DMS 273 (cell line): ENCODE measurements around the gene HYI.
A peak's percentile ranks its signal among the peaks of the same experiment; 100 is the strongest.
"Not testable (repeated sequence)": the region's sequence is repeated elsewhere in the genome, so short reads cannot be mapped to it uniquely, and the experiment has no call there.

ENCODE experiments used
- DNase-seq: peaks from one replicate; lab custom pipeline; 2025; ENCODE audit not compliant: unreplicated experiment; lab: John Stamatoyannopoulos, UW

HYI gene

DNA sequence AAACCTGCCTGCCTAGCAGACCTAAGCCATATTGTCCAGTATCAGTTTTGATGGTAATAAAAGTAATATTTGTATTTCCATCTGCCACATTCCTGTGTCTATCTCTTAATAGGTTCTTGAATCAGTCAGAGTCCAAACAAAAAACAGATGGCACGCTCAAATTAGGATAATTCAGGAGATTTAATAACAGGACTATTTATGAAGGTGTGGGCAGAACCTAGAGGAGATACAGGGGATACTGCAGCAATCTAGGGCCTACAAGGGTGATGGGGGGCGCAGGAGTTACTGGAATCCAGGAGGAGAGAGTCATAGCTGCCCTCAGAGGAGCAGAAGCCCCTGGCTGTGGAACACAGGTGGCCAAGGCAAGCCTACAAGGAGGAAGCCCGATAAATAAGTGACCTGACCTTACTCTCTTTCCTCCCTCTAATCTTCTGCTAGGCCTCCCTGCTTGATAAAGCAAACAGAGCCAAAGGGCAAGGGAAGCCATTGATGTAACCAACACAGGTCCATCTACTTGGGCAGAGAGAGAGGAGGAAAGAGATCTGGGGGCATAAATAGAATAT is 11.9 kb upstream of the HYI start:
- DNase-seq, result peak; percentile 70

DNA sequence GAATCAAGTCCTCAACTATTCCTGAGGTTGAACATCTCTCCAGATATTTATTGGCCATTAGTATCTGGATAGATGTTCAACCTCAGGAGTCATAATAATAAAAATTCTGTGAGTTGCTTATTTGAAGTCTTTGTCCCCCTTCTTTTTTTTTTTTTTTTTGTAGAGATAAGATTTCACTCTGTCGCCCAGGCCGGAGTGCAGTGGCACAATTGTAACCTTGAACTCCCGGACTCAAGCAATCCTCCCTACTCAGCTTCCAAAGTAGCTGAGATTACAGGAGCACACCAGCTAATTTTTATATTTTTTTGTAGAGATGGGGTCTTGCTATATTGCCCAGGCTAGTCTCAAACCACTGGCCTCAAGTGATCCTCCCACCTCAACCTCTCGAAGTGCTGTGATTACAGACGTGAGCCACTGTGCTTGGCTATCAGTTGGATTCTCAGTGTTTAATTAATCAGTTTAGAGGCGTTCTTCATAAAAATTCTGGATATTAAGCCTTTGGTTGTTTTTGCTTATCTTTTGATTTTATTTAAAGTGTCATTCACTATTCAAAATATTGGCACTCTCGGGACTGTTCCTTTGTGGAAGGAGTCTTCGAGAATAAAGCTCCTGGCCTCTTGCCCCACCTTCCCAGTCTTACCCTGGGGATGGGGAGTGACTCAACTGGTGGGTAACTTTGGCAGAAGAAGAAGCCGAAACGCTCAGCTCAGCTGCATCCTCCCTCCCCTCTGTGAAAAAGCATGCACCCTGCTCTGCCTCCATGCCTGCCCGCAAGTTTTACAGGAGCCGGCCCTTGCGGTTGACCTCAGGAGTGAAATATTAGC is 11.2 kb upstream of the HYI start:
- DNase-seq, result no peak

DNA sequence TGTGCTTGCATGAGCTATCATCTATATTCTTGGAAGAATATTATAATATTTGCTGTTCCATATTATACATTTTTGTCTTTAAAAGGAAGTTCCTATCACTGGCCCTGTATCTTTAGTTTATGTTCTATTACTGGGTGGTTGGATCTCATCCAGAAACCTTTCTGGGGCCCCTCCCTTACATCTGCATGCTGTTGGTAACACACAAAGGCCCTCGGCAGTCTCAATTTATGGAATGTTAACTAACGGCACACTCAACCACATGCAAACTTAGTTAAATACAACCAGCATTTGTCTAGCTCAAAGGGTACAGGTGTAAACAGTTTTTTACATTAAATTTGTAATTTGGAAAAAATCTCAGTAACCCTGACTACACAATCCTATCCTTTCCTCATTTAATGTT is 9.7 kb upstream of the HYI start:
- peak; percentile 68 for DNase-seq

DNA sequence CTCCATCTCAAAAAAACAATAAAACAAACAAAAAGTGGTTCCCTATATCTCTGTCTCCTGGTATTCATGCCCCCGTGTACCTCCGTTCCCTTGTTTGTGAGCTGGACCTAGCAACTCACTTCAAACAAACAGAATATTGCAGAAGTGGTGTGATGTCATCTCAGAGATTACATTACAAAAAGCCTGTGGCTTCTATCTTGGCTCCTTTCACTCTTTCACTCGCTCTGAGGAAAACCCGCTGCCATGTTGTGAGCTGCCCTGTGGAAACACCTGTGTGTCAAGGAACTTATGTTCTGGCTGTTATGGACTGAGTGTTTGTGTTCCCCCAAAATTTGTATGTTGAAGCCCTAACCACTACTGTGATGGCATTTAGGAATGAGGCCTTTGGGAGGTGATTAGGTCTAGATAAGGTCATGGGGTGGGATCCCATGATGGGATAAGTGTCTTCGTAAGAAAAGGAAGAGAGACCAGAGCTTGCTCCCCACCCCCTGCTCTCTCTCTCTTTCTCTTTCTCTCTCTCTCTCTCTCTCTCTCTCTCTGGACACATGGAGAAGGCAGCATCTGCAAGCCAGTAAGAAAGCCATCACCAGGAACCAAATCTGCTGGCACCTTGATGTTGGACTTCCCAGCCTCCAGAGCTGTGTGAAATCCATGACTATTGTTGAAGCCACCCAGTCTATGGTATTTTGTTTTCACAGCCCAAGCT is 7.4 kb upstream of the HYI start:
- no peak for DNase-seq

DNA sequence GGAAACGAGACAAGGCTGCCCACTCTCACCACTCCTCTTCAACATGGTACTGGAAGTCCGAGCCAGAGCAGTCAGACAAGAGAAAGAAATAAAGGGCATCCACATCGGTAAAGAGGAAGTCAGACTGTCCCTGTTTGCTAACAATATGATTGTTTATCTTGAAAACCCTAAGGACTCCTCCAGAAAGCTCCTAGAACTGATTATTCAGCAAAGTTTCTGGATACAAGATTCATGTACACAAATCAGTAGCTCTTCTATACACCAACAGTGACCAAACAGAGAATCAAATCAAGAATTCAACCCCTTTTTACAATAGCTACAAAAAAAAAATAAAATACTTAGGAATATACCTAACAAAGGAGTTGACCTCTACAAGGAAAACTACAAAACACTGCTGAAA is 4.6 kb upstream of the HYI start:
- DNase-seq, result not testable (repeated sequence)

DNA sequence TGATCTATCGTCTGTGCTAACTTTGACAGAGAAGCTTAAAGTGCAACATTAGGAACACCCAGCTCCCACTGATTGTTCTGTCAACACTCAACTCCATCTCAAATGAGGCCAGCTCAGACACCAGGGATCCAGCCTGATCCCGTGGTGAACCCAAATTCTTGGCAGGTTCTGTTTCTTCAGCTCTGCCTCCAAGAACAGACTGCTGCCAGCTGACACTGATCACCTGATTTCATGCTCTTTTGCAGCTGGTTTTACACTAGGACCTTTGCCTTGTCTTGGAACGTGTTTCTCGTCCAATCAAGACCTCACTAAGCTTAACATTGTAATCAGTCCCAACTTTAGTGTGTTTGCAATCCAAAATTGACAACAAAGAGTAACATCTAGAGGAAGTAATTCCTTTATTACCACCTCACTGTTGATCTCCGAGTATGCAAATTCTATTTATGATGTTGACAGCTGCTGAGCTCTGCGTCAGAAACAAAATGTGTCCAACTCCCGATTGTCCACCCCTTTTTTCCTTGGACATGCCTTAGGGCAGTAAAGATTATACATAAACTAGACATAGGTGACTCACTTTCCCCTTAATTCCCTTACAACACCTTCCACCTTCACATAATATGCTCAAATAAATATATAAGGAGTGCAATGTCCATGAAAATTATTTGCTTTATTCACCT is 1.6 kb upstream of the HYI start:
- peak; percentile 24 for DNase-seq

DNA sequence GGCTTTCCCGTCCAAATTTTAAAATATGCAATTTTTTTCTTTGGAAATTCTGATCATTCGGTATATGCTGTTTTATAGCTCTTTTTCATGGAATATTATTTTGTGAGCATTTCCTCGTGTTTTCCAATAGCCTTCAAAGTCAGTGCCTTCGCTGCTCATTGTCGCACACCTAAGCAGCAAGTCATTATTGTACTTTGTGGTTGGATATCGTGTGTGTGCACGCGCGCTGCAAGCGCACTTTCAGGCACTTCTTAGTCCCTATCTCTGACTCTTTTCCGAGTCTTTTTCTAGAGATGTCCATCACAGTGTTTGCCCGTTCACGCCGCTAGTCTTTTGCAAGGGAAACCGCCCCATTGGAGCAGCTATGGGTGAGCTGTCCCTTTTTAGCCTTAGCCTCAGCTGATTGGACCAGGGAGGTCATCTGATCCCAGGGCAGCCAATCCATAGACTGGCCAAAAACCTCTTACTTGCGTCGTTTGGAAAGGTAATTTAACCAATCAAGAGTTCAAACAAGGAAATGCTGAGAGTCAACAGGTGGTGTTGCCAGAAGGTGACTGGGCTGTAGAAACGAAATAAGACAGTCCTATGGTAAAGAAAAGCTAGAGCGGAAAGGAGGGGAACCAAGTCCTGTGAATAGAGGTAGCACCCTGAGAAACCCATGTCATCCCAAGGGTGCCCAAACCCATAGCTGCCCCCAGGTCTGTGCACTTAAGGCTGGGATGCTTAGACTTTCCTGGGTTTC is 710 bp upstream of the HYI start:
- peak; percentile 43 for DNase-seq

DNA sequence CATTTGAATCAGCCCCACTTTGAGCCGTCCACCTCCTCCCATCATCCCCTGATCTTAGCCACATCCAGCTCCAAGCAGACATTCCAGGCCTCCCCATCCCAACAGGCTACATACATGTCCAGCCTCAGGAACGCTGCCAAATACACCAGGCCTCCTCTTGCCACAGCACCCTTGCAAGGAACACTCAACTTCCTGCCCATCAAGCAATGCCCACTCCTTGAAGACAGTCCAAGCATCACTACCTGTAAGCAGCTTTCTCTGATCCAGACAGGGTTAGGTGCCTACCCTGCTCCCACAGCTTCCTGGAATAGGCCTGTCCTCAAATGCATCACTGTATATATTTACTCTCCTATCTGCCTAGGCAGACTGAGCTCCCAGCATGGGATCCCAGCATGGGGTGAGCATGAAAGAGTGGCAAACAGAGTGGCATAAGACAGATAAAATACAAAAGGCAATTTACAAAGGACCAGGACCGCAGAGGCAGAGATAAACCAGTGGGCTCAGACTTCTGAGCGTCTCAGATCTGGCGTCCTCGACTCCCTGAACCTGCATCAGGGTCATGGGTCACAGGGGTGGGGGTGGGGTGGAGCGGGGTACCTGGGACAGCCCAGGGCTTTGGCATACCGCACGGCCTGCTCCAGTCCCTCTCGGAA is 816 bp downstream of the HYI start:
- DNase-seq, result peak; percentile 75

DNA sequence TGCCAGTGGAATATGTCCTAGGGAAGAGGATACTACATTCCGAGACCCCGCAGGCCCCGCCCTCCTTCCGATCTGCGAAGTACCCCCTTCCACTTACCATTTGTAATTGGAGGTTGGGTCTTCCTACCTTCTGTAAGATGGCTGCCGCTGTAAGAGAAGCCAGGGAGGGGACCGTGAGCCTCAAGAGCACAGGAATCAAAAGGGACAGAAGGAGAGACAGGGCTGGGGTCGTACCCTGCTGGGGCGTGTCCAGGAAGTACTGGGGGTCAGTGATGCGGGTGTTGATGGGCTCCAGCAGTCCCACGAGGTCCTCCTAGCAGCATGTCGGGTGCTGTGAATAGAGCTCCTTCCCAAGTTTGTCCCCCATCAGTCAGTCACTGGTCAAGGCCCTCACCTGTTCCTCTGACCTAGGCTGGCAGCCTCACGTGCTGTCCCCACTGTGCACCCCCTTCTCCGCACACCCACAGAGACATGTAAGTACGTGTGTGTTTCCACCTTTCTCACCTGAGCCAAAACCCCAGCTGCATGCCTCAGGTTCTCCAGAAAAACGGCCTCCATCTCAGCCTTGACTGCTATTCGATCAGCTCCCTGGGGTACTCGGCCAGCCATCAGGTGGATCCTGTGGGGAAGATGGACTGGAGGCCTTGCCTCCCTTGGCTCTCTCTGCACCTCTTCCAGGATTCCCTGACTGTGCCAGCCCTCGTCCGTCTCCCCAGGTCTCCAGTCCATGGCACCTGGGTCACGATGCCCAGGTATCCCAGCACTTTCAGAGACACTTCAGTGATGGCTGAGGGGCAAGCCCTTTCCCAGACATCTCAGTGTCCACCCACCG is 1.8 kb downstream of the HYI start:
- DNase-seq, result no peak

DNA sequence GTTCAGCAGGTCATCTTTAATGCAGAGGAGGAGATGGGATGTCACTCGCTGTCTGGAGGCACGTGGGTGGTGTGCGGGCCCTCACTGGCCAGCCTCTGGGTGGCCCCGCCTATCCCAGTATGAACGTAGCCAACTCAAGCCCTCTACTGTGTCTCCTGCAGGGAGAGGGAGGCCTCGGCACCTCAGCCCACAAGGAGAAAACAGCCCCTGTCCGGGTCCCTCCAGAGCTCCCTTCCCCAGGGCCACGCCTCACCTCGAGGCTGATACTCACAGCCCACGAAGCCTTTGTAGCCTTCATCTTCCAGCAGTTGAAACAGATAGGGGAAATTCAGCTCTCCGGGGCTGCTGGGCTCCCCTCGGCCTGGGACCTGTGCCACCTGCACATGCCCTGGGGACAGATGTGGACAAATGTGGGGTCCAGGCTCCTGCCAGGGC is 2.6 kb downstream of the HYI start:
- DNase-seq, result no peak

DNA sequence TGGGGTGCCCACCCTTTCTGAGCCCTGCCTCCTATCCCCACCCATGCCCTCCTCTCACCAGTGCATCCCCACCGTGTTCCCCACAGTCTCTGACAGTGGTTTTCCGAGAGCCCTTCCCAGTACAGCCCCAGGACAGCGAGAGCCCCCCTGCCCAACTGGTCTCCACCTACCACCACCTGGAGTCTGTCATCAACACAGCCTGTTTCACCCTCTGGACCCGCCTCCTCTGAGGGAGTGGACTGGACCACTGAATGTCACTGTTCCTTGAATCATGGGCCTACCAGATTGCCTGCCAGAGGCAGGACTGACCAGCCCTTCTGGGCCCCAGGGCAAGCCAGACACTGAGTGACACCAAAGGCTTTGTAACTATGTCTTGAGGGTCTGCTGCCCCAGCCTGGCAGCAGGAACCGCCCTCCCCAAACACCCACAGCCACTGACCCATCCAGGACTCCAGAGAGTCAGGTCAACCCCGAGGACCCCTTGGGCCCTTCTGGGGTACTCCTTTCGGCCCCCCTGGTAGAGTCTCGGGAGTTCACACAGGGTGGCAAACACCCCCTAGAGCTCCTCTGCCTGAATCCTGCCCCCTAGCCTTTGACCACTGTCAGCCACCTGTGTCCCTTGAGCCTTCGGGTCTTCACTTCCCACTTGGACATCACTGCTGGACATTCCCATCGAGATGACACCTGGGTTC is 3.3 kb downstream of the HYI start:
- DNase-seq, result no peak

DNA sequence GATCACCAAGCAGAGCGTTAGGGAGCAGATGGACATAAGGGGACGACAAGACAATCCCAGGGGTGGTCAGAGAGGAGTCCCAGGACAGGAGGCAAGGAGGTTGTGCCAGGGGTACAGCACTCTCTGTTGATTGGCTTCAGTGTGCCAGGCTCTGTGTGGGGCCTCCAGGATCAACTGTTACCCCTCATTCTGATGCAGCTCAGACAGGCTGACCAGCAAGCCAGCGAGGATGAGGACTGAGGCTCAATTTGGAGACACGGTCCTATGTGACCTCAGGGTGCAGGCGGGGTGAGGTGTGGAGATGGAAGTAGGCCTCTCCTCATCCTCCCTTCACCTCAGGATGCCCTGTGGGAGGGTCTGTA is 4.0 kb downstream of the HYI start:
- DNase-seq, result no peak

DNA sequence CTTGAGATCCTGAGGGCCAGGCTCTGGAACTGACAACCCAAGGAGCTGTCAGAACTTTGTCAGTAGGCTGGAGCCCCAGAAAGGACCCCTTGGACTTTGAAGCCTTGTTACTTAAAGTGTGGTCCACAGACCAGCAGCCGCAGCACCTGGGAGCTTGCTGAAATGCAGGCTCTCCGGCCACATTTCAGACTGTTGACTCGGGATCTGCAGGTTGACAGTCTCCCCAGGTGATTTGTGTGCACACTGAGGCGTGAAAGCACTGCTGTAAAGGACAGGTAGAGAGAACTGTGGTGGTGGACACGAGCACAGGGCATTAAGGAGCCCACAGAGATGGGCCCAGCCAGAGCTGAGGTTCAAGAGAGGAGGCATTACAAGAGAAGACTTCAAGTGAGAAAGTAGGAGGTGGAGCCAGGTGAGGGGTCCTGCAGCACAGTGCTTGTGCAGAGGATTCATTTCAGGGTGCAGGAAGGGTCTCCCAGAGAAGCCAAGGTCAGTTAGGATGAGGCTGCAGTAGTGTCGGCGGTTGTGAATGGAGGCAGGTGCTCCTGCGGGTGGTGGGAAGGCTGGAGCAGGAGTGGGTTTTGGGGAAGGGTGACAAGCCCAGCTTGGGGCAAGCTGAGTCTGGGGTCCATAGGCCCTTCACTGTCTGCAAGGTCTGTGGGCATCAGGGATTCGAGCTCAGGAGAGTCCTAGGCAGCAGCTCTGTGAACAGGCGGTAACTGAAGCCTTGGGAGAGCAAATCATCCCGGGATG is 4.6 kb downstream of the HYI start:
- DNase-seq, result no peak

DNA sequence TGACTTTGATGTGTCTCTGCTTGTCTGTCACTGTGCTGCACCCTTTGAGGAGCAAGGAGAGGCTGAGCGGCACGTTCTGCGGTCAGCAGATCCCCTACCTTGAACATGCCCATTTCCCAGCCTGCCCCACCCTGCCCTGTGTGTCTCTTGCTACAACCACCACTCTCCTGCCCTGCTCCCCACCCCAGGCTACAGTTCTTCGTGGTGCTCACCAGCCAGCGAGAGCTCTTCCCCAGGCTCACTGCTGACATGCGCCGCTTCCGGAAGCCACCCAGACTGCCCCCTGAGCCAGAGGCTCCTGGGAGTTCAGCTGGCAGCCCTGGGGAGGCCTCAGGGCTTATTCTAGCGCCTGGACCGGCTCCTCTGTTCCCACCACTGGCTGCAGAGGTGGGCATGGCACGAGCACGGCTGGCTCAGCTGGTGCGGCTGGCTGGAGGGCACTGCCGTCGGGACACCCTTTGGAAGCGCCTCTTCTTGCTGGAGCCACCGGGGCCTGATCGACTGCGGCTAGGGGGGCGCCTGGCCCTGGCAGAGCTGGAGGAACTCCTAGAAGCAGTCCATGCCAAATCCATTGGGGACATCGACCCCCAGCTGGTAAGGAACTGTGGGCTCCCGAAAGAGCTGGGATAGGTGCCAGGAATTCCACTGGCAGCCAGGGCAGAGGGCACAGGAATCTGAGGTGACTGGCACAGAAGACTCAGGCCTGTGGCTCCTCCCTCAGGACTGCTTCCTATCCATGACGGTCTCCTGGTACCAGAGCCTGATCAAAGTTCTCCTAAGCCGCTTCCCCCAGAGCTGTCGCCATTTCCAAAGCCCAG is 5.6 kb downstream of the HYI start:
- no peak for DNase-seq

DNA sequence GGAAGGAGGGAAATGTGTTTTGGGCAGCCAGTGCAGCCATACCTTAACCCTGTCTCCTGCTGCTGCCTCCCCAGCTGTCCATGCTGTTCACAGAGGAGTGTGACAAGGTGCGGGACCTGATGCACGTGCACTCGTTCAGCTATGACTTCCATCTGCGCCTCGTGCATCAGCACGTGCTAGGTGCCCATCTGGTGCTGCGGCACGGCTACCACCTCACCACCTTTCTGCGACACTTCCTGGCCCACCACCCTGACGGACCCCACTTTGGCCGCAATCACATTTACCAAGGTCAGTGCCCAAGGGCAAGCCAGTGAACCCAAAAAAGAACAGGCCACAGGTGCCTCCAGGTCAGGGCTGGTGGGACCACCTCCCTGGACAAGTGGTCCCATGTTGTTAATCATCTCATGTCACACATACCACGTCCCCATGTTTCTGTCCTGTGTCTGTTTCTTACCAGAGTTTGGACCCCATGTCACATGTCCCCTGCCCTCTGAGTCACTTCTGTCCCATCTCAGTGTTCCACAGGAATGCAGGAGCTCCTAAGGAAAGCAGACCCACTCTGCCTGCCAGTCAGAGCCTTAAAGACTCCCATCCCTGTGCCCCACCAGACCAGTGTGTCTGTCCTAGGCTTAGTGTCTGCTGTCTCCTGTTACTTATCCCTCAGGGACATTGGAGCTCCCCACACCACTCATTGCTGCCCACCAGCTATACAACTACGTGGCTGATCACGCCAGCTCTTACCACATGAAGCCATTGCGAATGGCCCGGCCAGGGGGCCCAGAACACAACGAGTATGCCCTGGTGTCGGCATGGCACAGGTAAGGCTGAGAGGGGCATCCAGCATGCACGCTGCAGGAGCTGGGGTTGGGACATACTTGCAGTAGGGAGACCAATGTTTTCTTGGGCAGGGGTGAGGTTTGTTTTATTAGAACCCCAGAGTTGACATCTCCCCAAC is 6.6 kb downstream of the HYI start:
- DNase-seq, result no peak

DNA sequence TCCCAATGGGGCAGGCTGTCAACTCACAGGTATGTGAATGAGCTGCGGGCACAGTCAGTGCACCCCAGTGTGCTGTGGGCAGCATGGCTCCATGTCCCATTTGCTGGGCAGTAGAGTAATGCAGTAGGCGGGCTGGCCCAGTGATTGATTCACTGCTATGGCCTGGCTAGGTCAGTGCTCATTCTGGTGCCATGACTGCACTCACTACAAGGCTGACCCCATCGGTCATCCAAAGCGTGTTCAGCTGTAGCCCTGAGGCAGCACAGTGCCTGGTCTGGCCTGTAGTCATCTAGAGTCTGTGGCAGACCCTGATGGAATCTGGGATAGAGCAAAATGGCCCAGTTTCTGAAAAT is 7.4 kb downstream of the HYI start:
- no peak for DNase-seq
